ENCODE data around the gene CAMK2N2.

The CAMK2N2 gene

DNA sequence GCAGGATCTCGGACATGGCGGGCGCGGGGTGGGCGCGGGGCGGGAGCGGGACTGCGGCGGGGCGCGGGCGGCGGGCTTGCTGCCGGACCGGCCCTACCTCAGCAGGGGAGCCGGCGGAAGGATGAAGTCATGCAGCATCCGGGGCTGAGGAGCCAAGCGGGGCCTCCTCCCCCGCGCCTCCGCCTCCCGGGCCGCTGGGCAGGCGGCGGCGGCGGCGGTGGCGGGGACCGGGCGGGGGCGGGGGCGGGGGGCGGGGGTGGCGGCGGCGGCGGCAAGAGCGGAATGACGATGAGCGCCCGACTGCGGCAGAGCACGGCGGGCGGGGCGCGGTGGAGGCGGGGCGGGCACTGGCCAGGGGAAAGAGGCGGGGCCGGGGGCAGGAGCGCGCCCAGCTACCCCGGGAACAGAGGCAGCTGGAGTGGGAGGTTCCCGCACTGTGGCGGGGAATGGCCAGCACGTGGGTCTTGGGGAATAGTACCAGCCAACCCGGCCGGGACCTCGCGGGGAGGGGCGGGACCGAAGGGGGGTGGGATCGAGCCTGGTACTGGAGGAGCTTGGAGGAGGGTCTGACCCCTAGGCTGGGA is at the start of gene CAMK2N2:
Gene CAMK2N2 (minus strand): TSS at position 284 of the 584 bp plus-strand sequence. CDS start 268 bp downstream, at position 16.
- DNase-seq (ENCODE audit: low read depth), result no peak

DNA sequence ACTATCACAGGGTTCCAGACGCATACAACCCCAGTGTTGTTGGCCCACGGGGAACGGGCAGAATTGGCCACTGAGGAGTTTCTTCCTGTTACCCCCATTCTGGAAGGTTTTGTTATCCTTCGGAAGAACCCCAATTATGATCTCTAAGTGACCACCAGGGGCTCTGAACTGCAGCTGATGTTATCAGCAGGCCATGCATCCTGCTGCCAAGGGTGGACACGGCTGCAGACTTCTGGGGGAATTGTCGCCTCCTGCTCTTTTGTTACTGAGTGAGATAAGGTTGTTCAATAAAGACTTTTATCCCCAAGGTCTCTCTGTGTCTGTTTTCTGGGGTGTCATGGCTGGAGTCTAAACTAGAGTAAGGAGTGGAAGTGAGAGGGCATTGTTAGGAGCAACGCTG is 47.4 kb upstream of the CAMK2N2 start:
- DNase-seq (ENCODE audit: low read depth), result no peak

DNA sequence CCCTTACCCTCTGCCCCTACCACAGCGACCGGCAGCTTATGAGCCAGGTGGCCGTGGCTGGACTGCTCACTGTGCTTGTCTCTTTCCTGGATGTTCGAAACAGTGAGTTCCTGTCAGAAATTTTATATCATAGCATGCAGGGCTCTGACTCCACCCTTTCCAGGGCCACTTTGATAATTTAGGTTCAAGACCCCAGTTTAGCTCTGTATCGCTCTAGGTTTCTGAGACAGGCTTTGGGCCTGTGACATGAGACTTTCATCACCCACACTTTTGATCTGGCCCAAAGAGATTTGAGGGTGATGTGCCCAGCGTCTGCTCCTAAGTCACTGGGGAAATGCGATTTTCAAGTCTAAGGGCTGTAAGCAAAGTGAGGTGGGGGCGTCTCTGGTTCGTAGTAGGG is 46.6 kb upstream of the CAMK2N2 start:
- no peak for DNase-seq (ENCODE audit: low read depth)

DNA sequence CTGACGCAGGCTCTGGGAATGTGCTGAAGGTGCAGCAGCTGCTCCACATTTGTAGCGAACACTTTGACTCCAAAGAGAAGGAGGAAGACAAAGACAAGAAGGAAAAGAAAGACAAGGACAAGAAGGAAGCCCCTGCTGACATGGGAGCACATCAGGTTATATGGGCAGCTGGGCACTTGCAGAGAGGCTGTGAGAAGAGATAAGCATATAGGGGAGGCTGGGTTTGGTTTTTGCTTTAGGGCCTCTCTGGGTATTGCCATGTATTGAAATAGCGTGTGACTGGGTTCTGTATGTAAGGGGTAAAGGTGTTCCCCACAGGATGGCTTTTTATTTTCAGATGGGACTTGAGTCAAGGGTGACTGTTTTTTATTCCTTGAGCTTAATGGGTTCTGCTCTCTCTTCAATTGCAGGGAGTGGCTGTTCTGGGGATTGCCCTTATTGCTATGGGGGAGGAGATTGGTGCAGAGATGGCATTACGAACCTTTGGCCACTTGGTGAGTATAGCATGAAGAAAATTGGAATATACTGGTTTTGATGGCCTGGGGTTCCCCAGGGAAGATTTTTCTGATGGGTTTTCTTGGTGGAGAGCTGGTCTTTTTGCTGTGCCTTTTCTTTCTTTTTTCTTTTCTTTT is 45.1 kb upstream of the CAMK2N2 start:
- DNase-seq (ENCODE audit: low read depth), result no peak

DNA sequence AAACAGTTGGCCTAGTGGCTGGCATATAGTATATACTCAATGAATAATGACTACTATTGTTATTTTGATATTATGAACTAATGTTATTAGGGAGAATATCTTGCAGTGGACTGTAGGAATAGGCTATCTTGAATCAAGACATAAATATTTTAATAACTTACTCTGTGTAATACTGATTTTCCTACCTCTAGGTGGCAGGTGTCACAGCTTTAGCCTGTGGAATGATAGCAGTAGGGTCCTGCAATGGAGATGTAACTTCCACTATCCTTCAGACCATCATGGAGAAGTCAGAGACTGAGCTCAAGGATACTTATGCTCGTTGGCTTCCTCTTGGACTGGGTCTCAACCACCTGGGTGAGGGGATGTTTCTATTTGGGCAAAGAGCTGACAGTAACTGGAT is 44.2 kb upstream of the CAMK2N2 start:
- DNase-seq (ENCODE audit: low read depth), result no peak

DNA sequence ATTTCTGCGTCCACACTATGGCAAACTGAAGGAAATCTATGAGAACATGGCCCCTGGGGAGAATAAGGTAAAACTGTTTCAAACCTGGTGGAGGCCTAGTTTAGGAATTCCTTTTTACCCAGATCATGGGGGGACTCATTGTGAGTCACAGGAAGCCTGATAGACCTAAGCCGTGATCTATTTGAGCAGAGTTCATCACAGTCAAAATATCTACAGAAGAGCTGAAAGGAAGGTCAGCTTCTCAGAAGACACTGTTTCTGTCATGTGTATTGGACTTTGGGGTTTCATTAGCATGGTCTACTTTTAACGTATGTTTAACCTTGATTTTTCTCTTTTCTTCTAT is 39.0 kb upstream of the CAMK2N2 start:
- no peak for DNase-seq (ENCODE audit: low read depth)

DNA sequence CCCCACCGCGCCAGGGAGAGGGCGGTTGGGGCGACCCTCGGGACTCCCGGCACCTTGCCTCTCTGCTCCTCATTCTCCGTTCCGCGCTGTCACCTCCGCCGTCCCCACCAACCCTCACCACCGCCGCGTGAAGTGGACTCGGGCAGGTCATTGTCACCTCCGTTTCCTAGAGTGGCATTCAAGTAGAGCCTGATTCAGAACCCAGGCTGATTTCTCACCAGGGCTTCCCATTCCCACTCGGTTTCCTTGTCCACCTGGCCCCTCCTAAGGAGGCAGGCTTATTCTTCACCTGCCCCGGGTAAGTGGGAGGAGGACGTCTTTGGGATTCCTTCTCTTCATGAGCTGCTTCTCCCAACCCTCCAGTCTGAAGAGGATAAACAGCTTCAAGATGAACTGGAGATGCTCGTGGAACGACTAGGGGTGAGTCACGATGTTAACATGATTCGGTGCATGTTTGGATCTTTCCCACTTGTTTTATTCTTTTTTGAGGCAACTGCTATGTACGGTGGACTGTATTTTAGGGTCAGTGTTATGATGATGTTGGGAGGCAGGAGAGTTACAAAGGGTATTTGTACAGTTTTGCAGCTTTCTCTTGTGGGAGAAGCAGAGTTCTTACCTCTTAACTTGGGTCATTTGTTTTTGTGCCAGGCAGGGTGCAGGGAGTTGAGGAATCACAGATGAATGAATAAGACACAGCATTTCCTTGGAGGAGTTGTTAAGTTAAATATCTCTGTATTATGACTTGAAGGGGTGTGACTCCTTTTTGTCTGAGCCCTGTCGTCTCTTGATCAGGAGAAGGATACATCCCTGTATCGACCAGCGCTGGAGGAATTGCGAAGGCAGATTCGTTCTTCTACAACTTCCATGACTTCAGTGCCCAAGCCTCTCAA is 38.4 kb upstream of the CAMK2N2 start:
- no peak for DNase-seq (ENCODE audit: low read depth)

- DNase-seq (ENCODE audit: low read depth), result peak; percentile 73
These were observed 37.6 kb upstream of the CAMK2N2 start, which contains the start of gene PSMD2 for GRCh38 chr3:184298759-184299487. TSS of gene PSMD2 (plus strand) at chr3:184299241. CDS start at chr3:184299267, 26 bp downstream.

DNA sequence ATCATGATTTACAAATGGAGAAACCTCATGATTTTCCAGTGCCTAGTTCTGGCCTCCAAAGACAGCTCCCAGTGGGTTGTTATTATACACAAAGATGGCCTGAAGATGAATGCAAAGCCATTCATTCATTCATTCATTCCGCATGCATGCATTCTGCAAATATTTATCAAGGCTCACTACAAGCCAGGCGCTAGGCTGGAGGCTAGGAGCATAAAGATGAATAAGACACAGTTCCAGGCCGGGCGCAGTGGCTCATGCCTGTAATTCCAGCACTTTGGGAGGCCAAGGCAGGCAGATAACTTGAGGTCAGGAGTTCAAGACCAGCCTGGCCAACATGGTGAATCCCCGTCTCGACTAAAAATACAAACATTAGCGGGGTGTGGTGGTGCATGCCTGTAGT is 35.3 kb upstream of the CAMK2N2 start:
- no peak for DNase-seq (ENCODE audit: low read depth)

GRCh38 chr3:184295771-184296170 is 34.4 kb upstream of the CAMK2N2 start:
- no peak for DNase-seq (ENCODE audit: low read depth)

DNA sequence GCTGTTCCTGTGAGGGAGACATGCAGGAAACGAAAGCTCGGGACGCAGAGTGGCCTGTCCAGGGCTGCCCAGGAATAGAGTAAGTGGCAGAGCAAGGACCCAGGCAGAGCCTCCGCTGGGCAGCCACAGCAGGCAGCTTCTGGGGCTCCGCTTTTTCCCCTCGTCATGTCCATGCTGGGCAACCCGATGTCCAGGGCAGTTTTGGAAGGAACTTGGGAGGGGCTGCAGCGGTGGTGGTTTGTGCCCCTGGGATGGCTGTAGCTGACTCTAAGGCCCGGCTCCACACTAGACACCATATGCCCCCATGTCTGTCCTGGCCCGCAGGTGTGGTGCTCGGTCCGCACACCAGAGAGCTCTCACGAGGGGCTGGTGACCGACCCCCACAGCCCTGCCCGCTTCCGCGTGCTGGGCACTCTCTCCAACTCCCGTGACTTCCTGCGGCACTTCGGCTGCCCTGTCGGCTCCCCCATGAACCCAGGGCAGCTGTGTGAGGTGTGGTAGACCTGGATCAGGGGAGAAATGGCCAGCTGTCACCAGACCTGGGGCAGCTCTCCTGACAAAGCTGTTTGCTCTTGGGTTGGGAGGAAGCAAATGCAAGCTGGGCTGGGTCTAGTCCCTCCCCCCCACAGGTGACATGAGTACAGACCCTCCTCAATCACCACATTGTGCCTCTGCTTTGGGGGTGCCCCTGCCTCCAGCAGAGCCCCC is 30.5 kb upstream of the CAMK2N2 start:
- no peak for DNase-seq (ENCODE audit: low read depth)

DNA sequence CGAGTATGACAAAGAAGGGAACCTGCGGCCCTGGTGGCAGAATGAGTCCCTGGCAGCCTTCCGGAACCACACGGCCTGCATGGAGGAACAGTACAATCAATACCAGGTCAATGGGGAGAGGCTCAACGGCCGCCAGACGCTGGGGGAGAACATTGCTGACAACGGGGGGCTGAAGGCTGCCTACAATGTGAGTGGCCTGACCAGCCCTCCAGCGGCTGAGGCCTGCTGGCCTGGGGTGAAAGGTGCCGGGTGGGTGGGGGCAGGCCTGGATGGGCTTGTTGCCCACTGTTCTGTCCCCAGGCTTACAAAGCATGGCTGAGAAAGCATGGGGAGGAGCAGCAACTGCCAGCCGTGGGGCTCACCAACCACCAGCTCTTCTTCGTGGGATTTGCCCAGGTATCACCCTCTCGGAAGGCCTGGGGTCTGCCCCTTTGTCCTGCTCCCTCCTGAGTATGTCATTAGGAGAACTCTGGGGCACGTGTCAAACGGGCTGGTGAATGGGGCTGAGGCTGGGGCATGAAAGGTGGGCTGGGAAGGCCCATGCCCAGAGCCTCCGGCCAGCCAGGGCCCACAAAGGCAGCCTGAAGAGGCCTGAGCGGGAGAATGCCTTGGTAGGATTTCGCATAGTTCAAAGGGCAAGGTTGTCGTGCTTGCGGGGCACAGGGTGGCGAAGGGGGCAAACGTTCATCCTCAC is 29.8 kb upstream of the CAMK2N2 start:
- DNase-seq (ENCODE audit: low read depth), result no peak

DNA sequence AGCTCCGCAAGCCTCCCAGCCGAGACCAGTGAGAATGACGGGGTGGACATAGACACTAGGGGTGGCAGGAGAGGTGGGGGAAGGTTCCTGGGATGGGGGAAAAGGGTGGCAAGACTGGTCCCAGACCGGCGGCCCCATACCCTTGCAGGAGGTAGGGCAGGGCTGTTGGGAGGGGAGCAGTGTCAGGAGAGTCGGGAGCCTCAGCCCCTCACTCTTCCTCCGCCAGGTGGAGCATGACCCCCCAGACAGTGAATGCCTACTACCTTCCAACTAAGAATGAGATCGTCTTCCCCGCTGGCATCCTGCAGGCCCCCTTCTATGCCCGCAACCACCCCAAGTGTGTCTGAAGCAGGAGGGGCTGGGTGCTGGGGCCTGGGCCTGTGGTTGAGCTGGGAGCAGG is 29.0 kb upstream of the CAMK2N2 start:
- DNase-seq (ENCODE audit: low read depth), result no peak

GRCh38 chr3:184289426-184289938 is 28.1 kb upstream of the CAMK2N2 start:
- DNase-seq (ENCODE audit: low read depth), result no peak

GRCh38 chr3:184284696-184285095 is 23.3 kb upstream of the CAMK2N2 start:
- DNase-seq (ENCODE audit: low read depth), result no peak

DNA sequence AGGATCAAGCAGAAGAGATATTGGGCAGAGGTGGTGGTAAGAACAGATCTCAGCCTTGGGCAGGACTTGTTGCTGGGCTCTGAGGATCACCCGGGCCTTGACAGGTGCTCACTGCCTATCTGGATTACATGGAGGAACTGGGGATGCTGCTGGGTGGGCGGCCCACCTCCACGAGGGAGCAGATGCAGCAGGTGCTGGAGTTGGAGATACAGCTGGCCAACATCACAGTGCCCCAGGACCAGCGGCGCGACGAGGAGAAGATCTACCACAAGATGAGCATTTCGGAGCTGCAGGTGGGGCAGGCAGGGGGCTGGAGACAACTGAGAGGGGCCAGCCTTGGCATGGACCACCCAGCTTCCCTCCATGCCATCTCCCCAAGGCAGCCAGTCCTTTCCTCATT is 22.3 kb upstream of the CAMK2N2 start:
- DNase-seq (ENCODE audit: low read depth), result no peak

DNA sequence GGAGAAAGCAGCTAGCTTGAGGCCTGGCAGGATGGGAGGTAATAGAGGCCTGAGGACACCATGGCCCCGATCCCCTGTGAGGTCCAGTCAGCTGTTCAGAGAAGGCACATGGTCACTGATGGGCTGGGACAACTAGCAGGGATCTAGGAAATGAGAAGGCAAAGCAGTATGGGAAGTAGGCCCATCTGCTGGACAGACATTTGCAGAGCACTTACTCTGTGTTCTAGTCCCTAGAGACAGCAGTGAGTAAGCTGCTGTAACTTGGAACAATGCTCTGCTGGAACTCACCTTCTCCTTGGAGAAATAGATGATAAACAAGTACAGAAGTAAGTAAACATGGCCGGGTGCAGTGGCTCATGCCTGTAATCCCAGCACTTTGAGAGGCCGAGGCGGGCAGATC is 21.6 kb upstream of the CAMK2N2 start:
- DNase-seq (ENCODE audit: low read depth), result no peak

GRCh38 chr3:184277366-184277765 is 16.0 kb upstream of the CAMK2N2 start:
- DNase-seq (ENCODE audit: low read depth), result no peak

GRCh38 chr3:184275961-184276910 is 14.9 kb upstream of the CAMK2N2 start, which contains the start of gene ECE2:
TSS of gene ECE2 (plus strand) at chr3:184276022. CDS start at chr3:184276154, 132 bp downstream.
- DNase-seq (ENCODE audit: low read depth), result no peak

DNA sequence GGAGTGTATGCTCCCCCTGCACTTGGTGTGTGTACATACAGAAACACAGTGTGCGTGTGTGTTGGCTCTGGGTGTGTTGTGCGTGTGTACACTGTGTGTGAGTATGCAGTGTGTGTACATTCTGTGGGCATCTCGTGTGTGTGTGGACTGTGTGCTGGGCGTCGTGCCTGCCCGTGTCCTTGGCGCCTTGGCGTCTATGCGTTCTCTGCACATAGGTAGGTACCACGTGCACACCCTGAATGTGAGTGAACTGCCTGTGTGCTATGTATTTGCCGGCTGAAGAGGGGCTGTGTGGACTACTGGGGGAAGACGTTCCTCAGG is 14.0 kb upstream of the CAMK2N2 start:
- DNase-seq (ENCODE audit: low read depth), result no peak
